SHP77 (cell line): Measurements from ENCODE around the gene DENND1A.
"Not testable (repeated sequence)": the region's sequence is repeated elsewhere in the genome, so short reads cannot be mapped to it uniquely, and the experiment has no call there.

Experiments used
- DNase-seq, 2 experiments: peaks; one replicate each; lab custom pipeline; 2025; lab: John Stamatoyannopoulos, UW

DENND1A gene

DNA sequence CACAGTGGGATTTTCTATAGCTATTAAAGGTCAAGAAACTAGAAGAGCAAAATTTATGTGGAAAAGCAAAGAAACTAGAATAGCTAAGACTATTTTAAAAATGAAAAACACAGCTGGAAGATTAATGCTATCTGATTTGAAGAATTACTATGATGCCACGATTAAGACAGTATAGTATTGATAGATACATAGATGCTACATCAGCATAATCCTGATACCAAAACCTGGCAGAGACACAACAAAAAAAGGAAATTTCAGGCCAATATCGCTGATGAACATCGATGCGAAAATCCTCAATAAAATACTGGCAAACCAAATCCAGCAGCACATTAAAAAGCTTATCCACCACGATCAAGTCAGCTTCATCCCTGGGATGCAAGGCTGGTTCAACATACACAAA lies 201.4 kb downstream of the DENND1A start:
- not testable (repeated sequence) for DNase-seq

DNA sequence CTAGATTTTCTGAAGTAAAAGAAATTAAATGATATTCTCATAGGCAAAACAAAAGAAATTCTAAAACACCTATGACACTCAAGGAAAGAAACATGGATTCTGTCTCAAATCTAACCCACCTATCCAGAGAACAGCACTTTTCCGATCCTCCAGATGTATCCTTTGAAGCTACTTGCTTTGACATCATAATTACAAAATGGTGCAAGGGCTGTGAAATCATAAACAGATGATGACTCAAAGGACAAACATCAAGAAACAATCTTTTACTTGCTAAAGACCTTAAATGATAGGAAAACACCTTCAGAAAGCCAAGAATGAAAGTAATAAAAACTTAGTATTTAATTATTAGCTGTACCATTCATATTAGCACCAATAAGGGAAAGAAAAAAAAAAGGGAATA lies 202.6 kb downstream of the DENND1A start:
- DNase-seq: no peak

DNA sequence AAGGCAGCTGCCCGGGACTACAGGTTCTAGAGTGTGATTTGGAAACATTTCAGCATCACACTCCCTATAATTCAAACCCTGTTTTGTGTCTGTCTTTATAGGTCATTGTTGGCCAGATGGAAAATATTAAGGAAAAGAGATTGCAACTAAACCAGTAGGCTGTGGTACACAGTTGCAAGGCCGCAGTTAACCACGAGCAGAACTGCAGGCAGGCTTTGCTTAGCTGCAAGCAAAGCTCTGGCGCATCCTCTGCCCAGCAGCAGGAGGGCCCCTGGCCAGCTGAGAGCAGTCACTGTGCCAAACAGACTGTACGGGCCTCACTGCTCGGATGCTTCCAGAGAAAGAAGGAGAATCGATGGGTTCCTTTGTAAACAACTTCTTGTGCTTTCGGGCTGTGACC lies 204.5 kb downstream of the DENND1A start:
- DNase-seq: no peak

DNA sequence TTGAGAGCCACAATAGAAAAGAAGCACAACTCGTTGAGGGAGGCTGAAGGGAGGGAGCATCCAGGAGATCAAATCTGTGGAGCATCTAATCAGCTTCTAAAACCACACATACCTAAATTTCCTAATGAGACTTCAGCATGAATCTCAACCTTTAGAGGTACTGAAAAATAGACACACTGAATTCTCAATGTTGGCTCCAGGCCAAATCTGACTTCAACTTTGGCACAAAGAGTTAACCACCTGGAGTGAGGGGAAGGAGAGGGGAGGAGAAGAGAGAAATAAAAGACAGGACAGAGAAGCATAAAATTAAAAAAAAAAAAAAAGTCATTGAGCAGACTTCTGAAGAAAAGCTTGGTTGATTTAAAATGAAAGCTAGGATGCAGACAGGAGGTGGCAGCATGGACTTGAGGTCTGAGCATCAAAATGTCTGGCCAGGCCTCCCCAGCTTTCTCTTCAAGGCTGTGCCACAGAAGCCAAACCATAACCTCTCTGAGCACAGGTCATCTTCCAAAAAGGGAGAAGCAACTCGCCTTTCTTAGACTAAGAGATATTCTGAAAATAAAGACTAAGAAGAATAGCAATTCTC lies 205.6 kb downstream of the DENND1A start:
- peak in 1 of 2 experiments; percentile 12 for DNase-seq

DNA sequence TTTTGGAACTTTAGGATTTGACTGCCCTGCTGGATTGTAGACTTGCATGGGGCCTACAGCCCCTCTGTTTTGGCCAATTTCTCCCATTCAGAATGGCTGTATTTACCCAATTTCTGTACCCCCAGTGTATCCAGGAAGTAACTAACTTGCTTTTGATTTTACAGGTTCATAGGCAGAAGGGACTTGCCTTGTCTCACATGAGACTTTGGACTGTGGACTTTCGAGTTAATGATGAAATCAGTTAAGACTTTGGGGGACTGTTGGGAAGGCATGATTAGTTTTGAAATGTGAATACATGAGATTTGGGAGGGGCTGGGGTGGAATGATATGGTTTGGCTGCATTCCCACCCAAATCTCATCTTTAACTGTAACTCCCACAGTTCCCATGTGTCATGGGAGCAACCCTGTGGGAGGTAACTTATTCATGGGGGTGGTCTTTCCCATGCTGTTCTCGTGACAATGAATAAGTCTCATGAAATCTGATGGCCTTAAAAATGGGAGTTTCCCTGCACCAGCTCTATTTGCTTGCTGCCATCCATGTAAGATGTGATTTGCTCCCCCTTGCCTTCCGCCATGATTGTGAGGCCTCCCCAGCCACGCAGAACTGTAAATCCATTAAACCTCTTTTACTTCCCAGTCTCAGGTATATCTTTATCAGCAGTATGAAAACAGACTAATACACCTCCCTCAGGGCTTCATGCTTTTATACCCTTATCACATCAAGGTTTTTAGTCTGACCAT lies 206.6 kb downstream of the DENND1A start:
- no peak for DNase-seq

DNA sequence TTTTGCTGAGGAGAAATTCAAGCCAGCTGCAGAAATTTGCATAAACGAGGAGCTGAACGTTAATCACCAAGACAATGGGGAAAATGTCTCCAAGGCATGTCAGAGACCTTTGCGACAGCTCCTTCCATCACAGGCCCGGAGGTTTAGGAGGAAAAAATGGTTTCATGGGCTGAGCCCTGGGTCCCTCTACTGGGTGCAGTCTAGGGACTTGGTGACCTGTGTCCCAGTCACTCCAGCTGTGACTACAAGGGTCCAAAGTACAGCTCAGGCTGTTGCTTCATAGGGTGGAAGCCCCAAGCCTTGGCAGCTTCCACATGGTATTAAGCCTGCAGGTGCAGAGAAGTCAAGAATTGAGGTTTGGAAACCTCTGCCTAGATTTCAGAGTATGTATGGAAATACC lies 207.5 kb downstream of the DENND1A start:
- no peak for DNase-seq

DNA sequence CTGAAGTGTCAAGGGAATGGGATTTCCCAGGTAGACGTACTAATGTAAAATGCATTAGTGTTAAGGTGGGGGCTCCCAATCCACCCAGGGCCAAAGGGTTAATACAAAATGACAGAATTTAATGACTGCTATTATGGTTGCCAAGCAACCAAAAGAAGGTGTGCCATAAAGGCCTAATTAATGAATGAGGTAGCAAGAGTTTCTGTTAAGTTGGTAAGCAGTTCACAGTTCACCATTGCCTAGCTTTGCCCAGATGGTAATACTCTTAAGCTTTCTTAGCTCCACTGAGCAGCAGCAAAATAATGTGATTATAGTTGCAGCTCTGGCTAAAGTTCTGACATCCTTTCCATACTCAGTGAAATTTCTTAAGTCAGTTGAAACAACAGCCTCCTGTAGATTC lies 211.7 kb downstream of the DENND1A start:
- no peak for DNase-seq

DNA sequence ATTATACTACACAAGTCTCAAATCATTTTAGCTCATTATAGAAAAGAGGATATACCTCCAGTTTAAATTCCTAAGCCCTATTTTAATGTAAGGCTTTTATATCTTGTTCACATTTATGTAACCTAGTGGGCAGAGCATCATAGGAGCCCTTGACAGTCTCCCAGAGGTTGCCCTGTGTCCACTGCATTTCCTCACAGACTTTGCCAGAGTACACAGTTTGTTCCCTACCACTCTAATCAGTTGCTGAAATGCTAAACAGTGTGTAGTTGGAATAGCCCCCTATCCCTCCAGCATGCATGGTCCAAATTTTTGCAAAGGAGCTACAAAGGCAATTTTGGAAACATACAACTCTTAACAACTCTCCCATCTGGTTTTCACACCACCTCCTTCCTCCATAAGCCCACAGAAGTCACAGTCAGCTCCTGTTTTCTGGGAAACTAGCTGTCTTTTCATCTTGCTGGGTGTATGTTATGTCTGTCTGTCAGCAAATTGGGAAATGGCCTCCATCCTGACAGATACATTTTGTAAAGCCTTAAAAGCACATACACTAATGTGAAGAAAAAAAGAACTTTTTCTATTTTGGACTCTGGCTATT lies 212.2 kb downstream of the DENND1A start:
- DNase-seq: no peak

DNA sequence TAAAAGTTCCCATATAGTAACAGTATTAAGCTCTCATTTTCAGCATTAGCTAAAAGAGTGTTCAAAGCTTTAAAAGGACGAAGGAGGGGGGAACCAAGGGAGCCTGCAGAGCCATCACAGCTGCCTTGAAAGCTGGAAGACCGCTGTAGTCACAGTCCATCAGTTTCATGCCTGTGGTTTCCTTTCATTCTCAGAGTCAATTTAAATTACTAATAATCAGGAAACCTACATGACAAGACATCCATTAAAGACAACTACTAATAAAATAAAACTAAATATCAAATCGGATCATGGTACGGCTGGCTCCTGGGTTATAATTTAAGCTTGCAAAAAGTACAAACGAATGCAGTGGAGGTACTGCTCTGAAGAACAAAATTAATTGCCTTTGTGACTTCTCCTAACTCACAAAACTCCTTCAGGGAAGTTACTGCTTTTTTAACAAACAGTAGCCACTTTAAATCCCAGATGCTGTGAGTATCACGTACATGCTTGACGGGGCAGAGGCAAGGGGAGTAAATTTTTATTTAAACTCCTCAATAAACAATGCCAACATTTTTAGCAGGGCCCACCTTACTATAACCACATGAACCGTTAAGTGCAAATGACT lies 213.5 kb downstream of the DENND1A start:
- DNase-seq: no peak

DNA sequence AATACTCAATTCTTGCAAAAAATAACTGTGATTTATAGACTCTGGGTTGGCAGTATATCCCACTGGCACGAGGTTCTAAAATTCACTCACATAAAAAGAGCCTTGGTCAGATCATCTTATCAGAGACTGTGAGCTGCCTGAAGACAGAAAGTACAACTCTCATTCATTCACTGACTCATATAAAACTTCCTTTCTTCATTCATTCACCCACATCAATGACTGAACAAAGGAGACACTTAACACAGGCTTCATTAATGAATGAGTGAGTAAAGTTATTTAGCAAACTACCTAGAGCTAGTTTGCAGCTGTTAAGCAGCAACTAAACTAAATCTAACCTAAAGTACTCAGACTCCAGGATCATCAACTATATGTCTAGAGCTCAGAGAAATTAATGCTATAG lies 214.7 kb downstream of the DENND1A start:
- DNase-seq: no peak

DNA sequence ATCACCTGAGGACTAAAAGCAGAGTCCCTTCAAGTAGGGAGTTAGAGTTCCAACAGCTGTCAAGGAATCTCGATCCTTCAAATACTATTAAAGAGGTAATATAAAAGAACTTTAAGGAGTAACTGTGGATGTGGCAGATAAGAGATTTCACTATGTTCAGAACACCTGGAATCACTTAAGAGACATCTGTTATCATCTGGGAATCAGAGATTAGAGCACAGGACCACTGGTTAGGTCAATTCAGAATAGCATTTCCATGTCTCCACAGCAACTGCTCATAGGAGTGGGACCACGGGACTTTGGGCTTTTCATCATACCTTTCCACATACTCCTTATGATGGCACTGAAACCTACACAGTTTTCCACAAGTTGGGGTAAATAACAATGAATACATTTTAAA lies 216.6 kb downstream of the DENND1A start:
- DNase-seq: no peak

DNA sequence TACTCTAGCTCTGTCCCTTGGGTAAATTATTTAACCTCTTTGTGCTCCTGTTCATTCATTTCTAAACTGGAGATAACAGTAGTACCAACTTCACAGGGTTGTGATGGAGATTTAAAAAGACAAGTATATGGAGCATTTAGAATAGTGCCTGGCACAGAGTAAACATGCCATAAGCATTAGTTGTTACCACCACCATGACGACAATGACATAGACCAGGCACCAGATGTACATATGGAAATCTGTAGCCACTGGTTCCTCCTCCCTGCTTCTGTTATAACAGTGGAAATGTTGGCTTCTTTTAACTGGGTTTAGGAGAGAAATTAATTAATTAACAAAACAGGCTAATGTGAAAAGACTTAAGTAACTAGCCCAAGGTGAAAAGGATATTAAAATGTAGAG lies 217.5 kb downstream of the DENND1A start:
- no peak for DNase-seq

DNA sequence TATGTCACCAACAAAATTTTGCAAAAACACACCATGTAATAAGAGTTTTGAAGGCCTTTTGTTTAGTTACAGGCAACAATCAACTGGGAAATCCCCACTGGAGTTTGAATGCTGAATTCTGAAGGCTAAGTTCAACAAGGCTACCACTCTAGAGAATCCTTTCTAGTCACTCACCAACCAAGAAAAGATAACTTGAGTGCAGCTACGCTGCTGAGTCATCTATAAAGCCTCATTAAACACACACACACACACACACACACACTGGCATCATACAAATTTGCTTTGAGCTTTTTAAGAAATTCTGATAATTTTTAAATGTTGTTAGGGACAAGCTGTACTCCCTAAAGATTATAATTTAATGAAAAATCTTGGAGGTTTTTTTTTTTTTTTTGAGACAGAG lies 219.6 kb downstream of the DENND1A start:
- DNase-seq: no peak

DNA sequence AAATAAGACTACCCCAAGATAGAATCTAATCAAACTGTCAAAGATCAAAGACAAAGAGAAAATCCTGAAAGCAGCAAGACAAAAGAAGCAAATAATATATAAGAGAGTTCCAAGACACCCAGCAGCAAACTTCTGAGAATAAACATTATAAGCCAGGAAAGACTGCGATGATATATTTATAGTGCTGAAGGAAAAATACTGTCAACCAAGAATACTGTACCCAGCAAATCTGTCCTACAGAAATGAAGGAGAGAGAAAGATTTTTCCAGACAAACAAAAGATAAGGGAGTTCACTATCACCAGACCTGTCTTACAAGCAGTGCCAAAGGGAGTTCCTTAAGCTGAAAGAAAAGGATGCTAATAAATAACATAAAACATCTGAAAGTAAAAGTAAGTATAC lies 227.4 kb downstream of the DENND1A start:
- no peak for DNase-seq

DNA sequence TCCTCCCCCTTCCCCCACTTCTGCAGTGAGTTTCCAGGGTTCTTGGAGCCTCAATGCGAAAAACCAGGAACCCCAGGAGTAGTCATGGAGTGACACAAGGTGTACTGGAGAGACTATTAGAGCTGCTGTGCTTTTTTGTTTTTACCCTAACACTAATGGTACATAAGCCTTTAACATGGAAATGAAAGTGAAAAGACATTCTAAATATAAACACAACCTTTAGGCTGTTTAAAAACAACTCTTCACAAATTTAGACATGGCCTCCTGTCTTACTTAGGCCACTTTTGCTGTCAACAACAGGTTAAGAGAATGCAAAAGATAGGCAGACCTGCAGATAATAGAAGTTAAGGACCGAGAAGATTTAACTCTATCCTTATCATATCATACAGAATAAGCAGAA lies 232.2 kb downstream of the DENND1A start:
- DNase-seq: no peak

DNA sequence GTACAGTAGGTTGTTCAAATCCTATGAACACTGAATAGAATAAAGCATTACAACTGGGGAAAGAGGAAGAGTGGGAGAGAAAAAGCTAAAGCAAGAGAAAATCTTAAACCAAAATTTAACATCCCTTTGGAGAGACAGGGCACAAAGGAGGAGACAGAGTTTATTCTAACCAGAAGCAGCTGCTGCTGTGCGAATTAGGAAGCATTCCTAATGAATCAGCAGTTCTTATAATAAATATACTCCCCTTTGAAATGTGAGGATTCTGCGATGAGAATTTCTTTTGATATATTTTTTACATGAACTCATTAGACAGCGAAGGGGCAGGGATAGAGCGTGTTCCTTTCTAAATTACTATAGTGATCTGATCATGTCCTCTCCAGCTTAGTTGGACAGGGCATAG lies 233.4 kb downstream of the DENND1A start:
- no peak for DNase-seq

DNA sequence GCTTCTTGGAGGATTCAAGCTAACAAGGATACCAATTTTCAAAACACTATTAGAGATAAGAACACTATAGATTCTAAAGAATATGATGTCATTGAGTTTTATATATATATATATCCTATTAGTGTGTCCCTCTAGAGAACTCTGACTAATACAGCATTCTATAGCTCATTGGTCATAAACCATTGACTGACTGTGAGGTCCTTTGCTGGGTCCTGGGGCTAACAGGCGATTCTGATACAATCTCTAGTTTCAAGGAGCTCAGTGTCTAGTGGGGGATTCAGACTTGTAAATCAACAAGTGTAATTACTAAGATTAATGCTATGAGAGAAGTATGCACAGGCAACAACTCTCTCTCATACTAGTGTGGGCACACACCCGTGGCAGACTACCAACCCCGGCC lies 234.5 kb downstream of the DENND1A start:
- no peak for DNase-seq

DNA sequence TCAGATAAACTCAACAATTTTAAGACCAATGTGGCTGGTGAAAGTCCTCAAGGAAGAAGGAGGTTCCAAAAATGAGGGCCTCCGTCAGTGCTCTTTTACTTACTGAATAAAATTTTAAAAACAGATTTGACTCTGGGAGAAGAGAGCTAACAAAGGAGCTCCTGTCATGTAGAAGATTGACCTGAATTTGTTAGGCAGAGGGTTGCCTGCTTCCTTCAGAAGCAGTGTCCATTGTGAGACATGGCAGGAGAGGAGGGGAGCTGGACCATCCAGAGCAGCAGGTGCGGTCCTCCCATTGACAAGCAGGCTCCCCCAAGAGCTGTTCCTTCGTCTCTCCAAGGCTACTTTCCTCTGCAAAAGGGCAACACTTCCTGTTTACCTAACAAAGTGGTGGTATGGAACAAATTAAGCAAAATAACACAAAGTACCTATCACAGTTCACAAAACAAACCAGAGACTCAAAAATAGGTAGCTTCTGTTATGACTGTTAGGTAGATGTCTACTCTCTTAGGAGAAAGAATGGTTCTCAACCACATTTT lies 238.1 kb downstream of the DENND1A start:
- DNase-seq: no peak

DNA sequence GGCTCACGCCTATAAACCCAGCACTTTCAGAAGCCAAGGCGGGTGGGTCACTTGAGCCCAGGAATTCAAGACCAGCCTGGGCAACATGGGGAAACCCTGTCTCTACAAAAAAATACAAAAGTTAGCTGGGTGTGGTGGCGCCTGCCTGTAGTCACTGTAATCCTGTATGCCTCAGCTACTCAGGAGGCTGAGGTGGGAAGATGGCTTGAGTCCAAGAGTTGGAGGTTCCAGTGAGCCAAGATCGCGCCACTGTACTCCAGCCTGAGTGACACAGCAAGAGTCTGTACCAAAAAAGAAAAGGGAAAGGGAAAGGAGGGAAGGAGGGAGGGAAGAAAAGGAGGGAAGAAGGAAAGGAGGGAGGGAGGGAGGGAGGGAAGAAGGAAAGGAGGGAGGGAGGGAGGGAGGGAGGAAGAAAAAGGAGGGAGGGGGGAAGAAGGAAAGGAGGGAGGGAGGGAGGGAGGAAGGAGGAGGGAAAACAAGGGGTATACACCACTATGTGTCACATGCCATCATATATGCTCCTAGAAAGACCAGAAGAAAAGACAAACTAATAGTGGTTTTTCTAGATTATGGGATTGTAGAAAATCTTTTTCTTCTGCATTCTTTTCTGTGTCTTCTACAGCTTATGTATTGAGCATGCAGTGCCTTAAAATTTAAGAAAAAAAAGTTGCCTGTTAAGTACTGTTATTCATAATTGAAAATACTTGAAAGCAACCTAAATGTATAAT lies 240.1 kb downstream of the DENND1A start:
- DNase-seq: no peak

DNA sequence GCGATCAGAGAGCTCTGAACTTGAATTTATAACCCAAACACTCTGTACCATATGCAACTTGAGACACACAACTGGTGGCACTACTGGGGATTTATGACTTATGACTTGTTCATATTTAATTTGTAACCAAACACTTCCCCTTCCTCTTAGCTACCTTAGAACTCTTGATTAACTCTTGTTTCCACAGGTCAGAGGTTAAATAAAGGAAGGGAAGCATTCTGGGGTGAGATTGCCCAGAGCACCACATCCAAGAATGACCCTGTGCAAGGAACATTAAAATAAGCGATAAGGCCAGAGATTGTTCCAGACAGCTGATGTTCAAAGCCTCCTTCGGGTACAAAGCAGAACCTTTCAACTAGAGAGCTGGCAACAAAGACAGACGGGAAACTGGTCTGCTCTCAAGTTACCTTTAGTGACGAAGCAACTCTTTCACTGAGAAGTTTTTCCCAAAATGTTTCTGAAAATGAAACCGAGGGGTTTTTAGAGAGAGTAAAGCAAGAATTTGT lies 242.6 kb downstream of the DENND1A start:
- peak; percentile 63 to 65 for DNase-seq

DNA sequence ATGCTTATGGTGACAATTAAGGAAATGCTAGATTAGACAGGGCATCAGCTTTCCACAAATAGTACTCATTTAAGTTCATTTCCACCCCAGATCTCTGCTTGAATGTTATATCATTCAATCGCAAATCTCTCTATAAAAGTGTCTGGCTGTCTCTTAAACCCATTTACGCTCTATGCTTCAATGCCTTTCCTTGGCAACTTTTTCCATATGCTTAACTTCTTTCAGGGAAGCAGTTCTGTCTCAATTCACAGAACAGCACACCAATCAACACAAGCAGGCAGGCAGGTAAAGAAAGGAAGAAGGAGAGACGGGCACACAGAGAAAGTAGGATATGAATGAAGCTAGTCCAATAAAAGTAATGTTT lies 243.1 kb downstream of the DENND1A start:
- DNase-seq: no peak
